Vagina (tissue), 2 donors: ENCODE results near the gene MGA. TPM values are rescaled to one million over a fixed set of nuclear protein-coding genes. Genes with fewer than 3 reads are reported as not detected.

Experiments used
- DNase-seq, 2 donors: peaks; one replicate each; pipeline ENCODE4 v3.0.0-alpha.2; 2017; ENCODE audit errors: extremely low spot score in 2 of 2
- H3K27ac ChIP-seq: fragments of 200-600 bp; sonication (generic); one replicate; pipeline ENCODE4 v1.5.1; 2019
- H3K27me3 ChIP-seq: fragments of 200-600 bp; sonication (generic); one replicate; pipeline ENCODE4 v1.5.1; 2019
- H3K36me3 ChIP-seq, 2 donors: fragments of 200-600 bp; sonication (generic); one replicate each; pipeline ENCODE4 v1.5.1; 2017 to 2019
- H3K4me1 ChIP-seq: fragments of 200-600 bp; sonication (generic); one replicate; pipeline ENCODE4 v1.5.1; 2019
- H3K4me3 ChIP-seq, 2 donors: fragments of 200-600 bp; sonication (generic); 1 replicate in 1 of 2; 2 replicates in 1 of 2; pipeline ENCODE4 v1.5.1; 2016 to 2019
- H3K9me3 ChIP-seq: fragments of 200-600 bp; sonication (generic); one replicate; pipeline ENCODE4 v1.5.1; 2019
- CTCF ChIP-seq, 3 experiments: fragments of 450-650 bp in 2 of 3; fragments of 200-600 bp in 1 of 3; sonication (generic) in 1 of 3; IDR thresholded peaks; one replicate each; pipeline ENCODE4 v1.5.1; 2017 to 2019; ENCODE audit warnings: antibody characterized with exemption in 3 of 3, mild to moderate bottlenecking in 2 of 3, moderate library complexity in 2 of 3
- POLR2A ChIP-seq, 2 donors: fragments of 450-650 bp; IDR thresholded peaks; one replicate each; pipeline ENCODE4 v1.6.1; 2017; ENCODE audit warnings: antibody characterized with exemption in 2 of 2, mild to moderate bottlenecking in 2 of 2, moderate library complexity in 2 of 2
- POLR2AphosphoS5 ChIP-seq, 2 donors: sonication (generic); formaldehyde crosslinking; IDR thresholded peaks; one replicate each; pipeline ENCODE4 v1.9.0; 2017; ENCODE audit warnings: antibody characterized with exemption in 2 of 2, mild to moderate bottlenecking in 2 of 2, low read depth in 1 of 2; ENCODE audit not compliant: insufficient read depth in 1 of 2
- intact Hi-C: fragments of 100-400 bp; cut with DNase I; formaldehyde crosslinking; loops from one replicate; pipeline ENCODE4 v1.15.1; 2023
- microRNA counts, 2 donors: library from miRNA; unstranded; fragments of <30 nt; microRNA quantifications; one replicate each; lab custom pipeline; 2016 to 2017
- microRNA-seq: library from miRNA; unstranded; fragments of <30 nt; microRNA quantifications from one replicate; pipeline ENCODE4, GENCODE V29; 2017; ENCODE audit warnings: borderline number of aligned reads, borderline replicate concordance
- small RNA-seq: library from RNA; depleted of rRNA; stranded (forward); fragments of <200 nt; gene quantifications from one replicate; pipeline ENCODE3, GENCODE V24; 2016
- total RNA-seq: library from RNA; depleted of rRNA; stranded (reverse); fragments of >200 nt; gene quantifications from one replicate; pipeline ENCODE4 v1.2.3, GENCODE V29; 2016

MGA gene
- total RNA-seq, 1 donor from 2014 or later = 44.2 TPM

DNA sequence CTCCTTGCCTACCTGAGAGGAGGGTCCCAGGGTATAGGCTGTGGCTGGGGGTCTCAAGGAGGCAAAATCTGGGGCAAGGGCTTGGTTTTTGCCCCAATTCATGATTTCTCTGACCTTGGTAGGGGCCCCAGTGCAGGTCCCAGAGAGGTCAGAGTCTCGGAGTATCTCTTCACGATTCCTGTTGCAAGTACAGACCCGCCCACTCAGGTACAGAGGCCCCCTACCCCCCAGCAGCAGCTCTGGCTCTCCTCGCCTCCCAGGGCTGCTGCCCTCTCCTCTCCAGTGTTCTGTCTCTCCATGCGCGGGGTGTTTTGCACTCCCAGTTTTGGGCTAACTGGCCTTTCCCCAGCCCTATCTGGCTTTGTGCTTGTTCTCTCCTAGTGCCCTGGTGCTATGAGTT is 162.3 kb downstream of the MGA start:
- H3K9me3 ChIP-seq = no peaks in the 10 kb centered on the region
- peaks cover 6% of the 10 kb centered on the region for H3K4me1 ChIP-seq
- H3K4me3 ChIP-seq = no peak overlapping the region
- no peak for TF ChIP-seq POLR2AphosphoS5 (IDR thresholded peaks at IDR 0.05; ENCODE audit: insufficient read depth in 1 of 2, low read depth in 1 of 2)
- TF ChIP-seq CTCF (IDR thresholded peaks at IDR 0.05) = no peak
- no peak for TF ChIP-seq POLR2A (IDR thresholded peaks at IDR 0.05)
- no peak overlapping the region for H3K27ac ChIP-seq
- H3K36me3 ChIP-seq = peaks cover 0 to 65% of the 10 kb centered on the region in 2 donors
- intact Hi-C loops = no loop called here
- H3K27me3 ChIP-seq = no peaks in the 10 kb centered on the region
- no peak for DNase-seq

MicroRNAs encoded within 50 kb of the gene (microRNA counts, 767-probe panel; counts per million panel counts)
- microRNA hsa-miR-626 (lab: Ali Mortazavi, UCI) = 238 to 261 counts per million in 2 donors

Small RNA genes lying within 50 kb of the gene (microRNA-seq; reads per million reads assigned to microRNA genes)
- not detected for gene MIR626

Small RNA genes lying within 50 kb of the gene (small RNA-seq; reads per million reads assigned to genes)
- gene MIR626 = not detected

Other genes with a start within 250 kb of the MGA start
- gene RTF1, start 243.3 kb upstream of the MGA start, total RNA-seq = 32.2 TPM
- not detected for gene ITPKA, start 166.5 kb upstream of the MGA start, total RNA-seq
- 1.5 TPM for gene LTK, start 146.6 kb upstream of the MGA start, total RNA-seq
- gene RPAP1, start 116.1 kb upstream of the MGA start, total RNA-seq = 19.9 TPM
- 13.3 TPM for gene TYRO3, start 101.2 kb upstream of the MGA start, total RNA-seq
- 35.8 TPM for gene MAPKBP1, start 114.1 kb downstream of the MGA start, total RNA-seq
- 26.3 TPM for gene JMJD7, start 167.7 kb downstream of the MGA start, total RNA-seq
- gene PLA2G4B, start 178.4 kb downstream of the MGA start, total RNA-seq = 34.1 TPM
- gene SPTBN5, start 233.6 kb downstream of the MGA start, total RNA-seq = 0.49 TPM